GM13977 (cell line): ENCODE data around the gene KBTBD12.

ENCODE experiments used
- DNase-seq: peaks from one replicate; pipeline ENCODE4 v3.0.0; 2012; ENCODE audit warnings: low spot score
- in situ Hi-C: fragments of 300-500 bp; cut with MboI; formaldehyde crosslinking; loops from one replicate; pipeline ENCODE4 v1.12.0; 2022; ENCODE audit warnings: low sequenced_read_pairs, low pct_unique_long_range_greater_than_20kb, mixed read lengths, inconsistent platforms; ENCODE audit not compliant: unreplicated experiment
- TF ChIP-seq, protein P1 (sequence below): IDR thresholded peaks from 2 replicates; pipeline ENCODE4 v1.5.1; 2012; ENCODE audit warnings: mild to moderate bottlenecking, control low read depth; ENCODE audit not compliant: insufficient read depth; ENCODE audit errors: extremely low read depth, missing control alignments

The KBTBD12 gene

DNA sequence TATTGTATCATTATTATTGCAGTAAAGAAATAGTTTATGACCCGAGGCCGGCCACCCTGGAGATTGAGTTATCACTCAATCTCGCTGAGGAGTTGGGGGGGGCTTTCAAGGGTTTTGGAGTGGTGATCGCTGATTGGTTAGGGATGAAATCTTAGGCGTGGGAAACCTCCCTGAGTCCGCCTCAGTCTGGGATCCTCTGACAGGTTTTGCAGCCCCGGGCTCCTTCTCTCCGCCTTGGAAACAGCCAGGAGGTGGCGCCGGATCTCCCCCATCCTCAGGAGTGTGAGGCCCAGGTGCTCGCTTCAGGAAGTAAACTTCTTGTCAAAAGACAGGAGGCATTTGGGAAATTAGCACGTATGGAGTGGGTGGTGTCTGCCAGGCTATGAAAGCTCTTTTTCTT is 96.1 kb downstream of the KBTBD12 start:
- in situ Hi-C loops, result no loop called here
- TF ChIP-seq, protein P1, sequence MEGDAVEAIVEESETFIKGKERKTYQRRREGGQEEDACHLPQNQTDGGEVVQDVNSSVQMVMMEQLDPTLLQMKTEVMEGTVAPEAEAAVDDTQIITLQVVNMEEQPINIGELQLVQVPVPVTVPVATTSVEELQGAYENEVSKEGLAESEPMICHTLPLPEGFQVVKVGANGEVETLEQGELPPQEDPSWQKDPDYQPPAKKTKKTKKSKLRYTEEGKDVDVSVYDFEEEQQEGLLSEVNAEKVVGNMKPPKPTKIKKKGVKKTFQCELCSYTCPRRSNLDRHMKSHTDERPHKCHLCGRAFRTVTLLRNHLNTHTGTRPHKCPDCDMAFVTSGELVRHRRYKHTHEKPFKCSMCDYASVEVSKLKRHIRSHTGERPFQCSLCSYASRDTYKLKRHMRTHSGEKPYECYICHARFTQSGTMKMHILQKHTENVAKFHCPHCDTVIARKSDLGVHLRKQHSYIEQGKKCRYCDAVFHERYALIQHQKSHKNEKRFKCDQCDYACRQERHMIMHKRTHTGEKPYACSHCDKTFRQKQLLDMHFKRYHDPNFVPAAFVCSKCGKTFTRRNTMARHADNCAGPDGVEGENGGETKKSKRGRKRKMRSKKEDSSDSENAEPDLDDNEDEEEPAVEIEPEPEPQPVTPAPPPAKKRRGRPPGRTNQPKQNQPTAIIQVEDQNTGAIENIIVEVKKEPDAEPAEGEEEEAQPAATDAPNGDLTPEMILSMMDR, result peak; percentile 40
- no peak for DNase-seq

DNA sequence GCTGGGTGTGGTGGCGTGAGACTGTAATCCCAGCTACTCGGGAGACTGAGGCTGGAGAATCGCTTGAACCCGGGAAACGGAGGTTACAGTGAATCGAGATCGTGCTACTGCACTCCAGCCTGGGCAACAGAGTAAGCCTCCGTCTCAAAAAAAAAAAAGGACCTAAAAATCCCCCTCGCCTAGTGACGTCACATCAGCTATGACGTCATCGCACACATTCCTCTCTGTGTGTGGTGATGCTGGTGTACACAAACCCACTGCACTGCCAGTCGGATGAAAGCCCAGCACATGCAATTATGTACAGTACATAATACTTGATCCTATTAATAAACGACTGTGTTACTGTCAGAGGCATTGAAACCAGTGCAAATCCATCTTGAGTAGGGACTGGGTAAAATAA is 97.0 kb downstream of the KBTBD12 start:
- TF ChIP-seq, protein P1, result no peak
- no peak for DNase-seq

DNA sequence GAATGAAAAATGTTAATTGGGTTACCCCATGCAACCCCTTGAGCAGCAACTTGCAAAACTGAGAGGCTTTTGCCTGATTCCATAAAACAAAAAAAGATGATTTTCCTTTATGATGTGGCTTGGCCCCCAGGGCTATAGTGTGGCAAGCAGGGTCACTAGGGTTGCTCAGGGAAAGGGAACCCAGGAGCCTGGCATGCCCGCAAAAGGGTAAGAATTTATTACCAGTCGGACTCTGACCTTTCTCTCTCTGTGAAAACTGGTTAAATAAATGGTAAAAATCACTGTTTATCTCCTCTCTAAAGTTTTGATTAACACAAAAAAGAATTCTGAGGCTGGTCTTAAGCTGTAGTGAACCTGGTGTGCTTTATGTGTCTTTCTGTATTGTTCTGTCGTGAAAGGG is 99.5 kb downstream of the KBTBD12 start:
- in situ Hi-C loops, result no loop called here

More for the DNA sequence above, 97.0 kb downstream of the KBTBD12 start:
- in situ Hi-C loops, result no loop called here

DNA sequence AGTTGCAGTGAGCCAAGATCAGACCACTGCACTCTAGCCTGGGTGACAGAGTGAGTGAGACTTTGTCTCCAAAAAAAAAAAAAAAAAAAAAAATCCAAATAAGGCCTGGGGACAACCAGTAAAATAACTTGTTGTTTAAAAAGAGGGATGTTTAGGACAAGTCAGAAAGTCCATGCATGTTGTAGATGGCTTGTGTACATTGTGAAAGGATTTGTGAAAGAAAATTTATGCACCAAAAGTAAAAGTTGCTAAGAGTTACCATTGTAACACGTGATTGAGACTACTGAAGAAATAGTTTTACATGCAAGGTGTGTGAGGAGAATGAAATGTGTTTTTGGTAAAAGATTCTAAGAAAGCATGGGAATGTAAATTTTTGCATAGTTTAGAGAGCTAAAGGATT is 101.5 kb downstream of the KBTBD12 start:
- DNase-seq, result no peak
- in situ Hi-C loops, result no loop called here
- TF ChIP-seq, protein P1, result no peak

More for the DNA sequence above, 99.5 kb downstream of the KBTBD12 start:
- no peak for DNase-seq
- TF ChIP-seq, protein P1, result no peak

DNA sequence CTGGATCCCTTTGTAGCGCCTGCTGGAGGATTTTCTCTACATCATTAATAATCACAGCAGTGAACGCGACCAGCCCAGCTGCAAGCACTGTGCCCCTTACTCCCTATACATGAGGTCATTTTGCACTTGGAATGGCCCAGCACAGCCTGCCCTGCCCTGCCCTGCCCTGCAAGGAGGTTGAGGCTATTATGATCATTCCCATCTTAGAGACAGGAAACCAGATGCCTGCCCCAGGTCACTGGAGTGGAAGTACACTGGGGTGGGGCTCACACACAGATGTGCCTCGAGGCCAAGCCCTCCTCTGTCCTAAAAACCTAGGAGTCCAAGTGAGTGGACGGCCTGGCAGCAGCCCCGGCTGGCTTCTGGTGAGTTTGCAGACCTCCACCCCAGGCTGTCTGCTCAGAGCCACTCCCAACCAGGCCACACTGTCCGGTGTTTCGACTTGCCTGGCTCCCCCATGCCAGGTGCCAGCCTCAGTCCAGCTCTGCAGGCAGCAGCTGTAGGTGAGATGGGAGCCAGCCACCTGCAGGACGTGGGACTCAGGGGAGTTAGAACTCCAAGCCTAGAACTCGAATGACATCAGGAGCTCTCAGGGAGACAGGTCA is 106.8 kb downstream of the KBTBD12 start:
- in situ Hi-C loops, result no loop called here
- TF ChIP-seq, protein P1, result no peak
- DNase-seq, result no peak

DNA sequence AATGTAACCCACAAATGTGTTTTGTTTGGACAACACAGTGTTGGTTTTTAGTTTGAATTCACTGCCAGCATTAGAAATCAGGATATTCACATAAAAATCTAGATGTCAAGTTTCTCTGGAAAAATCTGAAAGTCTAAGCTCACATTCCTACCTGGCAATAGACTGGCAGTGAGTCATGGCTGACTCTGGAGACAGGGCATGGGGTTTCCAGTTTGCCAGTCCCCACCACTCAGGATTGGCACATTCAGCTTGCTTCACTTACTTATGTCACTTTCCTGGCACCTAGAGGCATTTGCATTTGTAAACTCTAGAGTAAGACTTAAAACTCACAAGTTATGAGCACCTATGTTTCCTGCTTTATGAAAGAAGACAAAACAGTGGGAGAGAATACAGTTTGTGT is 118.1 kb downstream of the KBTBD12 start:
- in situ Hi-C loops, result no loop called here
- TF ChIP-seq, protein P1, result no peak
- no peak for DNase-seq
